Right lobe of liver (tissue), 4 donors: ENCODE measurements around the gene CASZ1.

Source experiments
- POLR2A ChIP-seq: fragments of 450-650 bp; IDR thresholded peaks from one replicate; pipeline ENCODE4 v1.6.1; 2017; ENCODE audit warnings: antibody characterized with exemption, mild to moderate bottlenecking
- TF ChIP-seq, protein P1 (sequence below), 4 donors: fragments of 200-600 bp in 3 of 4; fragments of 450-650 bp in 1 of 4; IDR thresholded peaks; one replicate each; pipeline versions ENCODE4 v1.5.1 to v1.8.0; 2016 to 2022; ENCODE audit warnings: antibody characterized with exemption in 4 of 4, mild to moderate bottlenecking in 2 of 4
- donor health status: DM: no; HTN: no; CAD: no.
- donor health status: DM: no; HTN: no; CAD: no.
- donor health status: DM: no; HTN: yes; CAD: no.

DNA sequence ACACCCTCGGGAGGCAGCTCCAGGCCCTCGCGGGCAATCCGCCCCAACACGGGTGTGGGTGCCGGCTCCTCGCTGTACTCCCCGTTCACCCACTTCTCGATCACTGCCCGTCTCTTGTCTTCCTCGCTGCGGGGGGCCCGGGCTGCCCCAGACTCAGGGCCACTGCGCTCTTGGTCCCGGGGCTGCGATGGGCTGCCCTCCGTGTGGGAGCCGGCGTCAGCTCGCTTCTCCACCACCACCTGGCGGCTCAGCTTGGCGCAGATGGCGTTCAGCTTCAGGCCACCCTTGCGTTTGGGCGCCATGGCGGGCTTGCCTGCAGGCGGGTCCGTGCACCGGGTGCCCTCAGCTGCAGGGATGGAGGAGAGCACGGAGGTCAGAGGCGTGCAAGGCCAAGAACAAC, 131.2 kb downstream of the CASZ1 start:
- TF ChIP-seq POLR2A, result no peak
- TF ChIP-seq, protein P1, sequence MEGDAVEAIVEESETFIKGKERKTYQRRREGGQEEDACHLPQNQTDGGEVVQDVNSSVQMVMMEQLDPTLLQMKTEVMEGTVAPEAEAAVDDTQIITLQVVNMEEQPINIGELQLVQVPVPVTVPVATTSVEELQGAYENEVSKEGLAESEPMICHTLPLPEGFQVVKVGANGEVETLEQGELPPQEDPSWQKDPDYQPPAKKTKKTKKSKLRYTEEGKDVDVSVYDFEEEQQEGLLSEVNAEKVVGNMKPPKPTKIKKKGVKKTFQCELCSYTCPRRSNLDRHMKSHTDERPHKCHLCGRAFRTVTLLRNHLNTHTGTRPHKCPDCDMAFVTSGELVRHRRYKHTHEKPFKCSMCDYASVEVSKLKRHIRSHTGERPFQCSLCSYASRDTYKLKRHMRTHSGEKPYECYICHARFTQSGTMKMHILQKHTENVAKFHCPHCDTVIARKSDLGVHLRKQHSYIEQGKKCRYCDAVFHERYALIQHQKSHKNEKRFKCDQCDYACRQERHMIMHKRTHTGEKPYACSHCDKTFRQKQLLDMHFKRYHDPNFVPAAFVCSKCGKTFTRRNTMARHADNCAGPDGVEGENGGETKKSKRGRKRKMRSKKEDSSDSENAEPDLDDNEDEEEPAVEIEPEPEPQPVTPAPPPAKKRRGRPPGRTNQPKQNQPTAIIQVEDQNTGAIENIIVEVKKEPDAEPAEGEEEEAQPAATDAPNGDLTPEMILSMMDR (IDR thresholded peaks at IDR 0.05), result no peak
